ENCODE measurements around the gene FAM124A. TPM values are rescaled to one million over a fixed set of nuclear protein-coding genes. Genes with fewer than 3 reads are reported as not detected.

Gene FAM124A
- total and polyA plus RNA-seq, 2 of the 8 experiments (the other 6 are each of a cell fraction or from before 2014, with no cell fraction given), result 40.7 to 49.9 TPM

DNA sequence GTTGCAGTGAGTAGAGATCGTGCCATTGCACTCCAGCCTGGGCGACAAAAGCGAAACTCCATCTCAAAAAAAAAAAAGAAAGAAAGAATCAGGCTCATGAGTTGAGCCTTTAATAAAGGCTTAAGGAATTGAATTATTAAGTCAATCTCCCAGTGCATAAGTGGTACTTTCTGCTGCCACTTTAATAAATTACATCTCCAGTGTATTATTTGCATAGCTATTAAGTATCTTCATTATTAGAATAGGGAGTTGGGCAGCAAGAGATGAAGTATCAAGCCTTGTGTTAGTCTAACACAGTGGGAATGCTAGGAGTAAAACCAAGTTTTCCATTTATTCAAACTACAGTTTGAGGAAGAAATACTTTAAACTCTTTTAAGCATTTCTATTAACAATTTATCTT is 15.6 kb upstream of the FAM124A start (continued):
- TF ChIP-seq, protein P1, sequence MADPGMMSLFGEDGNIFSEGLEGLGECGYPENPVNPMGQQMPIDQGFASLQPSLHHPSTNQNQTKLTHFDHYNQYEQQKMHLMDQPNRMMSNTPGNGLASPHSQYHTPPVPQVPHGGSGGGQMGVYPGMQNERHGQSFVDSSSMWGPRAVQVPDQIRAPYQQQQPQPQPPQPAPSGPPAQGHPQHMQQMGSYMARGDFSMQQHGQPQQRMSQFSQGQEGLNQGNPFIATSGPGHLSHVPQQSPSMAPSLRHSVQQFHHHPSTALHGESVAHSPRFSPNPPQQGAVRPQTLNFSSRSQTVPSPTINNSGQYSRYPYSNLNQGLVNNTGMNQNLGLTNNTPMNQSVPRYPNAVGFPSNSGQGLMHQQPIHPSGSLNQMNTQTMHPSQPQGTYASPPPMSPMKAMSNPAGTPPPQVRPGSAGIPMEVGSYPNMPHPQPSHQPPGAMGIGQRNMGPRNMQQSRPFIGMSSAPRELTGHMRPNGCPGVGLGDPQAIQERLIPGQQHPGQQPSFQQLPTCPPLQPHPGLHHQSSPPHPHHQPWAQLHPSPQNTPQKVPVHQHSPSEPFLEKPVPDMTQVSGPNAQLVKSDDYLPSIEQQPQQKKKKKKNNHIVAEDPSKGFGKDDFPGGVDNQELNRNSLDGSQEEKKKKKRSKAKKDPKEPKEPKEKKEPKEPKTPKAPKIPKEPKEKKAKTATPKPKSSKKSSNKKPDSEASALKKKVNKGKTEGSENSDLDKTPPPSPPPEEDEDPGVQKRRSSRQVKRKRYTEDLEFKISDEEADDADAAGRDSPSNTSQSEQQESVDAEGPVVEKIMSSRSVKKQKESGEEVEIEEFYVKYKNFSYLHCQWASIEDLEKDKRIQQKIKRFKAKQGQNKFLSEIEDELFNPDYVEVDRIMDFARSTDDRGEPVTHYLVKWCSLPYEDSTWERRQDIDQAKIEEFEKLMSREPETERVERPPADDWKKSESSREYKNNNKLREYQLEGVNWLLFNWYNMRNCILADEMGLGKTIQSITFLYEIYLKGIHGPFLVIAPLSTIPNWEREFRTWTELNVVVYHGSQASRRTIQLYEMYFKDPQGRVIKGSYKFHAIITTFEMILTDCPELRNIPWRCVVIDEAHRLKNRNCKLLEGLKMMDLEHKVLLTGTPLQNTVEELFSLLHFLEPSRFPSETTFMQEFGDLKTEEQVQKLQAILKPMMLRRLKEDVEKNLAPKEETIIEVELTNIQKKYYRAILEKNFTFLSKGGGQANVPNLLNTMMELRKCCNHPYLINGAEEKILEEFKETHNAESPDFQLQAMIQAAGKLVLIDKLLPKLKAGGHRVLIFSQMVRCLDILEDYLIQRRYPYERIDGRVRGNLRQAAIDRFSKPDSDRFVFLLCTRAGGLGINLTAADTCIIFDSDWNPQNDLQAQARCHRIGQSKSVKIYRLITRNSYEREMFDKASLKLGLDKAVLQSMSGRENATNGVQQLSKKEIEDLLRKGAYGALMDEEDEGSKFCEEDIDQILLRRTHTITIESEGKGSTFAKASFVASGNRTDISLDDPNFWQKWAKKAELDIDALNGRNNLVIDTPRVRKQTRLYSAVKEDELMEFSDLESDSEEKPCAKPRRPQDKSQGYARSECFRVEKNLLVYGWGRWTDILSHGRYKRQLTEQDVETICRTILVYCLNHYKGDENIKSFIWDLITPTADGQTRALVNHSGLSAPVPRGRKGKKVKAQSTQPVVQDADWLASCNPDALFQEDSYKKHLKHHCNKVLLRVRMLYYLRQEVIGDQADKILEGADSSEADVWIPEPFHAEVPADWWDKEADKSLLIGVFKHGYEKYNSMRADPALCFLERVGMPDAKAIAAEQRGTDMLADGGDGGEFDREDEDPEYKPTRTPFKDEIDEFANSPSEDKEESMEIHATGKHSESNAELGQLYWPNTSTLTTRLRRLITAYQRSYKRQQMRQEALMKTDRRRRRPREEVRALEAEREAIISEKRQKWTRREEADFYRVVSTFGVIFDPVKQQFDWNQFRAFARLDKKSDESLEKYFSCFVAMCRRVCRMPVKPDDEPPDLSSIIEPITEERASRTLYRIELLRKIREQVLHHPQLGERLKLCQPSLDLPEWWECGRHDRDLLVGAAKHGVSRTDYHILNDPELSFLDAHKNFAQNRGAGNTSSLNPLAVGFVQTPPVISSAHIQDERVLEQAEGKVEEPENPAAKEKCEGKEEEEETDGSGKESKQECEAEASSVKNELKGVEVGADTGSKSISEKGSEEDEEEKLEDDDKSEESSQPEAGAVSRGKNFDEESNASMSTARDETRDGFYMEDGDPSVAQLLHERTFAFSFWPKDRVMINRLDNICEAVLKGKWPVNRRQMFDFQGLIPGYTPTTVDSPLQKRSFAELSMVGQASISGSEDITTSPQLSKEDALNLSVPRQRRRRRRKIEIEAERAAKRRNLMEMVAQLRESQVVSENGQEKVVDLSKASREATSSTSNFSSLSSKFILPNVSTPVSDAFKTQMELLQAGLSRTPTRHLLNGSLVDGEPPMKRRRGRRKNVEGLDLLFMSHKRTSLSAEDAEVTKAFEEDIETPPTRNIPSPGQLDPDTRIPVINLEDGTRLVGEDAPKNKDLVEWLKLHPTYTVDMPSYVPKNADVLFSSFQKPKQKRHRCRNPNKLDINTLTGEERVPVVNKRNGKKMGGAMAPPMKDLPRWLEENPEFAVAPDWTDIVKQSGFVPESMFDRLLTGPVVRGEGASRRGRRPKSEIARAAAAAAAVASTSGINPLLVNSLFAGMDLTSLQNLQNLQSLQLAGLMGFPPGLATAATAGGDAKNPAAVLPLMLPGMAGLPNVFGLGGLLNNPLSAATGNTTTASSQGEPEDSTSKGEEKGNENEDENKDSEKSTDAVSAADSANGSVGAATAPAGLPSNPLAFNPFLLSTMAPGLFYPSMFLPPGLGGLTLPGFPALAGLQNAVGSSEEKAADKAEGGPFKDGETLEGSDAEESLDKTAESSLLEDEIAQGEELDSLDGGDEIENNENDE (IDR thresholded peaks at IDR 0.05; ENCODE audit: insufficient replicate concordance, low read length), result no peak
- TF ChIP-seq SRF (IDR thresholded peaks at IDR 0.05; ENCODE audit: low read depth, low read length) (no peak), POLR2A (IDR thresholded peaks at IDR 0.05; ENCODE audit: control extremely low read depth in 1 of 2, low read depth in 2 of 2, low read length in 2 of 2) (no peak), ZNF274 (IDR thresholded peaks at IDR 0.05; ENCODE audit: borderline replicate concordance, extremely low read depth, low read length) (no peak), KDM5A (IDR thresholded peaks at IDR 0.05; ENCODE audit: low read length) (no peak), POU5F1 (IDR thresholded peaks at IDR 0.05; ENCODE audit: low read depth, low read length) (no peak), POLR2AphosphoS5 (IDR thresholded peaks at IDR 0.05; ENCODE audit: low read depth, low read length) (no peak), GTF2F1 (IDR thresholded peaks at IDR 0.05; ENCODE audit: borderline replicate concordance, low read depth, low read length) (no peak), HDAC6 (IDR thresholded peaks at IDR 0.05; ENCODE audit: low read depth, low read length) (no peak), TCF12 (IDR thresholded peaks at IDR 0.05; ENCODE audit: low read depth, low read length) (no peak), TAF1 (IDR thresholded peaks at IDR 0.05; ENCODE audit: low read depth, low read length) (no peak), TEAD4 (IDR thresholded peaks at IDR 0.05; ENCODE audit: low read depth, low read length) (no peak)
- TF ChIP-seq, protein P2, sequence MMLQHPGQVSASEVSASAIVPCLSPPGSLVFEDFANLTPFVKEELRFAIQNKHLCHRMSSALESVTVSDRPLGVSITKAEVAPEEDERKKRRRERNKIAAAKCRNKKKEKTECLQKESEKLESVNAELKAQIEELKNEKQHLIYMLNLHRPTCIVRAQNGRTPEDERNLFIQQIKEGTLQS (IDR thresholded peaks at IDR 0.05; ENCODE audit: insufficient read depth, low read depth, low read length), result no peak

All from H1 (cell line).